ENCODE measurements around the gene CD53. TPM values are rescaled to one million over a fixed set of nuclear protein-coding genes. Genes with fewer than 3 reads are reported as not detected.

Gene CD53
- total and polyA plus RNA-seq, 2 of the 4 experiments (the other 2 are of a cell fraction): not detected

- no peak overlapping the region for H3K56ac ChIP-seq (ENCODE audit: extremely low read depth, insufficient read depth, low read length)
- no peaks in the 10 kb centered on the region for H3K9me1 ChIP-seq (ENCODE audit: insufficient read depth, low read length)
- no peaks in the 10 kb centered on the region for H3K79me1 ChIP-seq (ENCODE audit: low read depth in 1 of 2, low read length in 2 of 2)
- H4K5ac ChIP-seq (ENCODE audit: low read depth, low read length): no peak overlapping the region
- H3K4me2 ChIP-seq (ENCODE audit: low read depth, low read length): no peak overlapping the region
- H2BK5ac ChIP-seq (ENCODE audit: low read depth, low read length, poor library complexity, severe bottlenecking): no peak overlapping the region
- ATAC-seq (ENCODE audit: low read depth): no peak
- no peaks in the 10 kb centered on the region for H3K4me1 ChIP-seq (ENCODE audit: control insufficient read depth, insufficient read depth, low read length)
- no peaks in the 10 kb centered on the region for H3K36me3 ChIP-seq (ENCODE audit: control insufficient read depth, insufficient read depth, low read length)
- no peak overlapping the region for H2BK20ac ChIP-seq (ENCODE audit: low read depth, low read length)
- no peak overlapping the region for H3K18ac ChIP-seq (ENCODE audit: low read depth, low read length)
- WGBS, 2 experiments (ENCODE audit: extremely low coverage in 2 of 2, insufficient read length in 1 of 2): no CpG with 5 or more reads among the region's 6 CpGs
- no peak overlapping the region for H3K14ac ChIP-seq (replicated peaks; ENCODE audit: low read depth, low read length)
- H4K91ac ChIP-seq (ENCODE audit: insufficient read depth, low read depth, low read length): no peak overlapping the region
- intact Hi-C loops (cut with micrococcal nuclease): no loop called here
- in situ Hi-C loops (cut with MboI; ENCODE audit: low sequenced_read_pairs): no loop called here
- no peak overlapping the region for H2BK15ac ChIP-seq (ENCODE audit: low read depth, low read length)
- H2AFZ ChIP-seq (replicated peaks; ENCODE audit: low read length, poor library complexity): no peak overlapping the region
- no peaks in the 10 kb centered on the region for H4K20me1 ChIP-seq (ENCODE audit: insufficient read depth, low read length)
- peaks cover 1% of the 10 kb centered on the region; the same call in 1 of the 2 replicates for H3K27me3 ChIP-seq (ENCODE audit: control insufficient read depth, insufficient read depth, low read length)
- no peak overlapping the region for H3K9ac ChIP-seq (ENCODE audit: low read depth, low read length)
- H3K9me3 ChIP-seq (ENCODE audit: control insufficient read depth, insufficient read depth, low read length): no peaks in the 10 kb centered on the region
- dilution Hi-C loops (cut with HindIII; ENCODE audit: low sequenced_read_pairs, unreplicated experiment): no loop called here
- no peak overlapping the region for H4K8ac ChIP-seq (ENCODE audit: low read depth in 2 of 2, low read length in 2 of 2)
- no peak overlapping the region for H3K4me3 ChIP-seq (ENCODE audit: insufficient read depth, low read depth, low read length)
- H2AK5ac ChIP-seq (ENCODE audit: low read depth, low read length): no peak overlapping the region
- no peak overlapping the region for H3K27ac ChIP-seq (ENCODE audit: insufficient read depth, low read length)
- CTCF ChIA-PET: interaction anchor here (0.7 kb wide), 1 partner anchor 30 kb away, joined by 3 read pairs; no protein-coding TSS in a partner anchor
- no peak overlapping the region for H2AK9ac ChIP-seq (replicated peaks; ENCODE audit: low read depth, low read length, poor library complexity)
- BruUV-seq (replicated peaks): no TSS peak
- no peak overlapping the region for H2BK120ac ChIP-seq (ENCODE audit: low read depth, low read length)
- no peak overlapping the region for H3K4ac ChIP-seq (ENCODE audit: low read depth, low read length)
- DNase-seq: no peak
- H3K23ac ChIP-seq (ENCODE audit: low read depth, low read length): no peak overlapping the region
- TF ChIP-seq MAFK (IDR thresholded peaks at IDR 0.05; ENCODE audit: low read depth, low read length) (no peak), FOS (IDR thresholded peaks at IDR 0.05; ENCODE audit: low read depth, low read length) (no peak), MAZ (IDR thresholded peaks at IDR 0.05; ENCODE audit: borderline replicate concordance, low read depth, low read length) (no peak), SMC3 (IDR thresholded peaks at IDR 0.05; ENCODE audit: low read depth, low read length) (no peak), CEBPB (IDR thresholded peaks at IDR 0.05; ENCODE audit: low read depth, low read length) (no peak), NFE2L2 (IDR thresholded peaks at IDR 0.05; ENCODE audit: low read depth, low read length) (no peak), BHLHE40 (IDR thresholded peaks at IDR 0.05; ENCODE audit: low read depth, low read length) (no peak), CTCF (conservative IDR thresholded peaks at IDR 0.05; ENCODE audit: low read depth, low read length) (no peak), RCOR1 (IDR thresholded peaks at IDR 0.05; ENCODE audit: insufficient replicate concordance, low read length) (no peak), RAD21 (IDR thresholded peaks at IDR 0.05; ENCODE audit: low read length) (no peak), CHD1 (IDR thresholded peaks at IDR 0.05; ENCODE audit: low read depth, low read length) (no peak), POLR2A (IDR thresholded peaks at IDR 0.05; ENCODE audit: low read depth, low read length) (no peak)
- TF ChIP-seq, protein P1, sequence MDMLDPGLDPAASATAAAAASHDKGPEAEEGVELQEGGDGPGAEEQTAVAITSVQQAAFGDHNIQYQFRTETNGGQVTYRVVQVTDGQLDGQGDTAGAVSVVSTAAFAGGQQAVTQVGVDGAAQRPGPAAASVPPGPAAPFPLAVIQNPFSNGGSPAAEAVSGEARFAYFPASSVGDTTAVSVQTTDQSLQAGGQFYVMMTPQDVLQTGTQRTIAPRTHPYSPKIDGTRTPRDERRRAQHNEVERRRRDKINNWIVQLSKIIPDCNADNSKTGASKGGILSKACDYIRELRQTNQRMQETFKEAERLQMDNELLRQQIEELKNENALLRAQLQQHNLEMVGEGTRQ (IDR thresholded peaks at IDR 0.05; ENCODE audit: low read depth, low read length): no peak
- TF ChIP-seq, protein P2, sequence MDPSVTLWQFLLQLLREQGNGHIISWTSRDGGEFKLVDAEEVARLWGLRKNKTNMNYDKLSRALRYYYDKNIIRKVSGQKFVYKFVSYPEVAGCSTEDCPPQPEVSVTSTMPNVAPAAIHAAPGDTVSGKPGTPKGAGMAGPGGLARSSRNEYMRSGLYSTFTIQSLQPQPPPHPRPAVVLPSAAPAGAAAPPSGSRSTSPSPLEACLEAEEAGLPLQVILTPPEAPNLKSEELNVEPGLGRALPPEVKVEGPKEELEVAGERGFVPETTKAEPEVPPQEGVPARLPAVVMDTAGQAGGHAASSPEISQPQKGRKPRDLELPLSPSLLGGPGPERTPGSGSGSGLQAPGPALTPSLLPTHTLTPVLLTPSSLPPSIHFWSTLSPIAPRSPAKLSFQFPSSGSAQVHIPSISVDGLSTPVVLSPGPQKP (IDR thresholded peaks at IDR 0.05; ENCODE audit: borderline replicate concordance, low read depth, low read length): no peak
- POLR2A ChIA-PET (ENCODE audit: unreplicated experiment): no interaction called here
Observed at GRCh38 chr1:110888049-110888448, 15.1 kb downstream of the CD53 start.

Measured in IMR-90 (cell line).